Stimulated activated CD4-positive, alpha-beta T cell treated with anti-CD3 and anti-CD28 coated beads, Interleukin-4, amount 100 ng/mL, for 1 hour (primary cell): ENCODE measurements around the gene PLXNB2.
A peak's percentile ranks its signal among the peaks of the same experiment; 100 is the strongest.

Experiments used
- DNase-seq: peaks from one replicate; pipeline ENCODE4 v3.0.0-alpha.2; 2020

Gene PLXNB2

DNA sequence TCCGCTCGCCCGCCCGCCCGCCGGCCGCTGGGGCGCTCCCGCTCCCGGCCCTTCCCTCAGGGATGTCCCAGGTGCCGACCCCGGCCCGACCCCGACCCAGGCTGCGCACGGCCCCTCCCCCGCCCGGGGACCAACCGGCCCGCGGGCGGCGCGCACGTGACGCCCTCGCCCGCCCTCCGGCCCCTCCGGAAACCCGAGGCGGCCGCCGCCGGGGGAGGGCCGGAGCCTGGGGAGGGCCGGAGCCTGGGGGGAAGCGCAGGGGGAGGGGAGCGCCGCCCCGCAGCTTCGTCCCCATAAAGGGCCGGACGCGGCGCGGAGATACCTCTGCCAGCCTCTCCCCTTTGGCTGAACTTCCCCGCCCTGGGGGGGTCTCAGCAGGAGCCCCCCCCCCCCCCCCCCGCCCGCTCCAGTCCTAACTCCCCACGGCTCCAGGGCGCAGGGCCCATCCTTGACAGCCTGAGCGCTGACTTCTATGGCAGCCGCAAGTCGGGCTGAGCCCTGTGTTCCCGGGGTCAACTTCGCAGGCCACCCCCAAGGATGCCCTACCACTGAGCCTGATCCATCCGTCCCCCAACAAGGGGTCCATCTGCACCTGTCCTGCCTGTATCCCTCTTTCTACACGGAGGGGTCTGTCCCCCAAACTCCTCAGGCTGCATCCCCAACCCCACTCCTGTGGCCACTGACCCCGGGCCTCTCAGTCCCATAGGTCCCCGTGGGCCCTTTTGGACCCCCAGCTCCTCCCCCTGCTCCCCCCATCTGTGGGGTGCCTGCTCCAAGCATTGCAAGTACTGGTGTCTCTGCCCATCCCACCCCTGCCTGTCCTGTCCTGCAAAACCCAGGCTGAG, 45.6 kb downstream of the PLXNB2 start, which contains the start of gene MAPK12:
TSS of gene MAPK12 (minus strand) at position 69 of the 845 bp plus-strand sequence. CDS start 174 bp downstream, outside the sequence.
- DNase-seq, result no peak

DNA sequence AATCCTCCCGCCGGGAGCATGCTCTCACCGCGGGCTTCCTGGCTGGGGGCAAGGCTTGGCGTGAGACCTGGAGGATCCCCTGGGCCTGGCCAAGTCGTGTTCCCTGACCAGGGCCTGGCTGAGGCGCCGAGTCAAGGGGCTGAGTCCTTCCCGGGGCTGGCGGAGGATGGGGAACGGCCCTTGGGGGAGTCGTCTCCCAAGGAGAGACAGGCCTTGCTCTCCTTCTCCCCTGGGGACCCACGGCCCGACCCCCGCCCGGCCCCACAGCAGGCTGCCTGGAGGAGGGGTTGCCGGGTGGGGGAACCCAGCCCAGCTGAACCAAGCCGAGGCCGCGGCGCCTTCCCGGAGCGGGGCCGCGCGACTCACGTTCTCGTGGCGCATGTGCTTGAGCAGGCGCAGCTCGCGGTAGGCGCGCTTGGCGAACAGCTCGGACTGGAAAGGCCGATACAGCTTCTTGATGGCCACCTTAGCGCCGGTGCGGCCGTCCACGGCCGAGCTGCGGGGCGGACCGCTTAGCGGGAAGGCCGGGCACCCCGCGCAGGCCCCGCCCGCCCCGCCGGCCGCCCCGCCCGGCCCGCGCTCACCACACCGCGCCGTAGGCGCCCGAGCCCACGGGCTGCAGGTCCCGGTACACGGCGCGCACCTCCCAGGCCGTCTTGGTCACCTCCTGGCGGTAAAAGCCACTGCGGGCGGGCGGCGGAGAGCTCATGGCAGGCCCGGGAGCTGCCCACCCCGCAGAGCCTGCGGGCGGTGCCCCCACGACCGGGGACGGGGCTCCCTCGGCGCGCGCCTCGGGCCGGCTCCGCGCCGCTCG, 46.4 kb downstream of the PLXNB2 start:
- peak; percentile 40 for DNase-seq

DNA sequence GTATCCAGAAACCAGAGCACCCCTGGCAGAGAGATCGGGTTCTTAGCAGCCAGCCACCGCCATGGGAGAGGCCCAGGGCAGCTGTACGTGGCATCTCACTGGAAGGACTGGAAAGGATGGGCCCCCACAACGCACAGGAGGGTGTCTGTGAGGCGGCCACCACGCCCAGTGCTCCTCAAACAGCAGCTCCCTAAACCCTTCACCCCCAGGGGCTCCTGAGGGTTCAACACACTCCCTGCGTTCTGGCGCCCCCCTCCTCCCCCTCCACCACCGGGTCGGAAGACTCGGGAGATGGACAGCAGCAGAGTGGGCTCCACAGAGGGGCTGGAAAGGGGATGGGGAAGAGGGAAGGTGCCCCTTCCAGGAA, 47.0 kb downstream of the PLXNB2 start:
- no peak for DNase-seq

DNA sequence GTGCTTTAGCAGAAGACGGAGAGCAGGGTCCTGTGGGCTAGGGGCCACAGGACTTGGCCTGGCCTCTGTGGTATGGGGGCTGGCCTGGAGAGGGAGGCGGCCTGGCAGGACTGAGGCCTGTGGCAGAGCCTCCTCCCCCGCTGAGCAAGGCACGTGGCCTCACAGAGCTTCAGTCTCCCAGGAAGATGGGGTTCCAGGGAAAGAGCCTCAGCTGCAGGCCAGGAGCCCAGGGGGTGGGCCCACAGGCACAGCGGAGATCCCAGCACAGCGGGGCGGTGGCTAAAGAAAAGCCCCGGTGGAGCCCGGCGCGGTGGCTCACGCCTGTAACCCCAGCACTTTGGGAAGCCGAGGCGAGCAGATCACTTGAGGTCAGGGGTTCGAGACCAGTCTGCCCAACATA, 48.1 kb downstream of the PLXNB2 start:
- no peak for DNase-seq

DNA sequence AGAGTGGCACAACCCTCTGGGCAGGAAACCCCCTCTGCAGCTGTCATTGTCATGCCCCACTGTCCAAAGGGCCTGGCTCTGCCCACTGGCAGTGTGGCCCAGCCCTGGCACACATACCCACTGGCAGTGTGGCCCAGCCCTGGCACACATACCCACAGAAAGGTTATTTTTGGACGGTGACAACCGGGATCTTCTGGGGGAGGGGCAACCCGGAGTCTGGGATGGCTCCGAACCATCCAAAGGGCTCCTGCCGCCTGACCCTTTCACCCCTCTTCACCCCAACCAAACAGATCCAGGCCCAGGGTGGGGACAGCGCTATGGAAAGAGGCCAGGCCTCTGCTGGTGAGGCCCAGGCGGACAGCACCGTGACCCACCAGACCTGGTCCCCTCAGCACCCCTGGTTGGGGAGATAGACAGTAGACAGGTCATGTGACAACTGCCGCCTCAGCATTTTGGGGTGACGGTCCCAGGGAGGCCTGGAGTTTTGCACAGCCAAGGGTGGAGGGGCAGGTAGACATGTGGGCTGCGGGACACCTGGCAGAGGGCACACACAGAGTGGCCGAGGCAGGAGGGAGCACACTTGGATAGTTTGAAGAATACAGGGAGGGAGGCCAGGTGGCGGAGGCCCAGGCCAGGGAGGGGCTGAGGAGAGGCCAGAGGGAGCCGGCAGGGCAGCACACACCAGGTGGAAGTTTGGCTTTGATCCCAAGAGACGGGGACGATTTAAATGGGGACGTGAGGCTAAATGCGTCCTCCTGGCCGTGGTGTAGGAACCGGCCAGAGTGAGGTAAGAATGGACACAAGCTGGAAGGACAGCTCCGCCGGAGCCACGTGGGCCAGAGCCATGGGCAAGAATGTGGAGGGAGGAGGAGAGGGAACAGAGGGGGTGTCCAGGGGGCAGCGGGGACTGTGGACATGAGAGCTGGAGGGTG, 48.8 kb downstream of the PLXNB2 start:
- DNase-seq, result no peak

DNA sequence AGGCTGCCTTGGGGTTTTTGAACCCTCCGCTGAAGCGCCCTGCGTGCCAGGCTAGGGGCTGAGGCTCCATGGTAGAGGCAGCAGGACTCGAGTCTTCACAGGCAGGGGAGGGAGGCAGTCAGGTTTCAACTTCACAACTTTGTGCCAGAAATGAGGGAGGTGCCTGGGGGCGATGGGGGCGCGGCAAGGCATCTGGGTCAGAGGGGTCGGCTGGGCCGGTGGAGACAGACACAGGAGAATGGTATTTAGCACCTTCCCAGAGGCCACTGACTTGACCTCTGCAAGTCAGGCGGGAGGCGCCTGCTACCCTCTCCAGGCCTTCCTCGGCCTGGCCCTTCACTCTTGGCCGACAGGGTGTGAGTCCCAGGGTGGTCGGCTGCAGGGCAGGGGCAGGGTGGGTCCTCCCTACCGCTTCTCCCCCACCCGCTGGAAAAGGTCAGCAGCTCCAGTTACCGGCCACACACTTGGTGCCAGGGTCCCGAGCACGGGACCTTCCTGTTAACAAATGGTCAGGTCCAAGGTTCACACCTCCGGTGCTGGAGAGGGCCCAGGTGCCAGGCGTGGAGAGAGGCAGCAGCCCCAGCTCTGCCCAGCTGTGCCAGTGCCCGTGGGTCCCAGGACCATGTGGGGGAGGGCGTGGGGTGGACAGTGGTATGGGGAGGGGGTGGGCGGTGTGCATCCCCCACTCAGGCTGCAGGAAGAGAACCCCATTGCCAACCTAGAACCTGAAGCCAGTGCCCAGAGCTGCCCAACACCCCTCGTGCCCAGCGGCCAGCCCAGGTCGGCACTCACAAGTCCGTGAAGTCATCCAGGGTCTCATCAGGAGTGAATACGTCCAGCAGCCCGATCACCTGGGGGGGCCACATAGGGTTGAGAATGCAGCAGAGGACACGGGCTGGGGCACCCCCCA, 49.7 kb downstream of the PLXNB2 start:
- no peak for DNase-seq

DNA sequence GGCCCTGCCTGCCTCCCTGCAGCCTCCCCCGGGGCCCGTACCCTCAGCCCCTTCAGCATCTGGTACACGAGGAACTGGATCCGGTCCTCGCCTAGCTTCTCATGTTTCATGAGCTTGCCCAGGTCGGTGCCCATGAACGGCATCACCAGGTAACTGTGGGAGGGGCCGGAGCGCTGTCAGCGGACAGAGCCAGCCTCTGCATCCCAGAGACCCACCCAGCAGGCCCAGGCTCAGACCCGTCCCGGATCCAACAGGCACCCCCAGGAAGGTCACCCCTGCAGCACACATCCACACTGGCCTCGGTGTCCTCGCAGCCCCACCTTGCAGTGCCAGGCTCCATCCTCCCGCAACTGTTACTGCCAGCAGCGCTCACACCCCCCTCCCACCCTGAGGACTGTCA, 50.4 kb downstream of the PLXNB2 start:
- no peak for DNase-seq

DNA sequence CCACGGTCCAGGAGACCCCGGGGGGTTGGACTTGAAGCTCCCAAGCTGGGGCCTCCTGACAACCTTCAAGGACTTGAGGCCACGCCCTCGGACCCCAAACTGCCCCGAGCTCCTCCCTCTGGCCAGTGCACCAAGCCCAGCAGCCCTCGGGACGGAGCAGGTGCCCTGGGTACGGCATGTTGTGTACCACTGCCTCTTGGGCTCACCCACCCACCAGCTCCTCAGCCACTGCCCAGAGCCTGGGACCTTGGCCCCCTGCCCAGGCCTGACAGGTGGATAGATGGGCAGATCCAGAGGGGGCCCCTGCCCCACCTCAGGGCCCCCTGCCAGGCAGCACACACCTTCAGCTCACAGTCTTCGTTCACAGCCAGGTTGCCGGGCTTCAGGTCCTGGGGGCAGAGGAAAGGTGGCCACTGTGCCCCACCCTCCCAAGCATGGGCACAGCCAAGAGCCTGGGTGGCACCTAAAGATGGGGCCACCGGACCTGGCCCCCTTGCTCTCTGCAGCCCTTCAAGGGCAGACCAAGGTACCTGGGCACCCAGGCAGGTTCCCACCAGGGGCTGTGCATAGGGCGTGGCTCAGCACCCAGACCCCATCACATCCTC, 51.1 kb downstream of the PLXNB2 start:
- DNase-seq, result no peak

DNA sequence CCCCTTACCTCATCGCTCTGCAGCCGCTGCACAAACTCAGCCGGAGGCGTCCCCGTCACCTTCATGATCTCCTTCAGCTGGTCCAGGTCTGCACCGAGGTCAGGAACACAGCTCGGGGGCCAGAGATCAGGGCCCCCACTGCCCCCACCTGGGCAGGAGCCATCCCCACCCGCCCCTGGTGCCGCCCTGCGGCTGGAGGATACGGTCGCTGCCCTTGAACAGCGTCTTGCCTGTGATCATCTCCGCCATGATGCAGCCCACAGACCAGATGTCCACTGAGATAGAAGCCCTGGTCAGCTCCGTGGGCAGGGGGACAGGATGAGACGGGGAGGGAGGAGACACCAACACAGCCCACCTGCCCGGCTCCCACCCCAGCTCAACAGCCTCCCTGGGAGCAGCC, 51.8 kb downstream of the PLXNB2 start:
- DNase-seq, result no peak

DNA sequence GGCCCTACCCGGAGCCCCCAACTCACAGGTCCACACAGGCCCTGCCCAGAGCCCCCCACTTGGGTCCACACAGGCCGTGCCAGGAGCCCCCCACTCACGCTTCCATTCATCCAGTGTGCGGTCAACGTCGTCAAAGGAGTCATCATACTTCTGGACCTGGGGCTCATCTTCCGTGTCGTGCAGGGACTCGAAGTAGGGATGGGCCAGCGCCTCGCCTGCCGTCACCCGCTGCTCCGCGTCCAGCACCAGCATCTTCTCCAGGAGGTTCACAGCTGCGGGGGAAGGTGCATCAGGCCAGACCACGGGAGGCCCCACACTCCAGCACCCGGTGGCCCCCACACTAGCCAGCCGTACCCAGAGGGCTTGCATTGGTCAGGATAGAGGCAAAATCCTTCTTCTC, 52.3 kb downstream of the PLXNB2 start:
- DNase-seq, result no peak

DNA sequence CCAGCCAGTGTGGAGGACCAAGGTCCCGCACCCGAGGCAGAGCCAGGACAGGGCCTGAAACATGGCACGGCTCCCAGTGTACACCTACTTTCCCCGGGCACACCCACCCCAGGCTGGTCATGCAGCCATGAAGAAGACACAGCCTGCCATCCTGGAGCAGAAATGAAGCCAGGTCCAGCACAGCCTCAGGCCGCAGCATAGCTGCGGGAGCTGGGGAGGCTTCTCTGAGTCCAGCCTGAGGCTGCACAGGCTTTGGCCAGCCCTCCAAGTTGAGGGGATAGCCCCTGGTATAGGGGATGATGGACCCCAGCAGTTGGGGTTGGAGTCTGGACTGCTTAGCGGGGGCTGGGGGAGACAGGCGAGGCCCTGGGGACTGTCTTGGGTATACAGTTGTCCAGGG, 53.5 kb downstream of the PLXNB2 start:
- DNase-seq, result no peak

DNA sequence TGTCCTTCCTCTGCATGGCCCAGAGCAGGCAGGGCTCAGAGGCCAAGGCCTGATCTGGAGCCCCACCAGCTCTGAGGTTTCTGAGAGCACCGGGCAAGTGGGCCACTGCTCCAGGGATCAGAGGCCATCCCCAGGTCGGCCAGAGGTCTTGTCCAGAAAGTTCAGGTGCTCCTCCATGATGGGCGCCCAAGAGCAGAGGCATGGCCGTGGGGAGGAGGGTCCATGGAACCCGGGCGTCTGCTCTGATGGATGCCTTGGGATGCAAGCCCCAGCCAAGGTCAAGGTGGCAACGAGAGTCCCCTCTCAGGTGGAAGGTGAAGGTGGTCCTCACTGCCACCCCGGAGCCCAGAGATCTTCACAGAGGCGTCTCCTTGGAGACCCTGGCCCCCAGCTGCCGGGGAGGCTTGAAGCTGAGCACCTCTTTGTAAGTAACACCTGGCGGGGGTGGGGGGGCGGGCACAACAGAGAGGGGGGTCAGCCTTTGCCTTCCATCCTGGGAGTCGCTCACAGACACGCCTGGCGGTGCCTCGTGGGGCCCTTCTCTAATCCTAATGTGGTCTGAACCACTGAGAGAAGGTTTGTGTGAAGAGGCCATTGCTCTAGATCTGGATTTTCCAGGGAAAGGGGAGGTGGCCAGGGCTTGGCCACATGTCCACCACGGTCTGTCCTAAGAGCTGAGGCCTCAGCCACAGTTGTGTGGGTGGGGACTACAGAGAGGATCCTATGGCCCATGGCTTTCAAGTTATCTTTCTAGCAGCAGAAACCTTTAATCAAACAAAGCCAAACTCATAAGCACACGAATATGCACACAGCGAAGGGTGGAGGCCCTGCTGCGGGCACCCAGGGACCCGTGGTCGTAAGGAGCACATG, 54.2 kb downstream of the PLXNB2 start:
- DNase-seq, result no peak

DNA sequence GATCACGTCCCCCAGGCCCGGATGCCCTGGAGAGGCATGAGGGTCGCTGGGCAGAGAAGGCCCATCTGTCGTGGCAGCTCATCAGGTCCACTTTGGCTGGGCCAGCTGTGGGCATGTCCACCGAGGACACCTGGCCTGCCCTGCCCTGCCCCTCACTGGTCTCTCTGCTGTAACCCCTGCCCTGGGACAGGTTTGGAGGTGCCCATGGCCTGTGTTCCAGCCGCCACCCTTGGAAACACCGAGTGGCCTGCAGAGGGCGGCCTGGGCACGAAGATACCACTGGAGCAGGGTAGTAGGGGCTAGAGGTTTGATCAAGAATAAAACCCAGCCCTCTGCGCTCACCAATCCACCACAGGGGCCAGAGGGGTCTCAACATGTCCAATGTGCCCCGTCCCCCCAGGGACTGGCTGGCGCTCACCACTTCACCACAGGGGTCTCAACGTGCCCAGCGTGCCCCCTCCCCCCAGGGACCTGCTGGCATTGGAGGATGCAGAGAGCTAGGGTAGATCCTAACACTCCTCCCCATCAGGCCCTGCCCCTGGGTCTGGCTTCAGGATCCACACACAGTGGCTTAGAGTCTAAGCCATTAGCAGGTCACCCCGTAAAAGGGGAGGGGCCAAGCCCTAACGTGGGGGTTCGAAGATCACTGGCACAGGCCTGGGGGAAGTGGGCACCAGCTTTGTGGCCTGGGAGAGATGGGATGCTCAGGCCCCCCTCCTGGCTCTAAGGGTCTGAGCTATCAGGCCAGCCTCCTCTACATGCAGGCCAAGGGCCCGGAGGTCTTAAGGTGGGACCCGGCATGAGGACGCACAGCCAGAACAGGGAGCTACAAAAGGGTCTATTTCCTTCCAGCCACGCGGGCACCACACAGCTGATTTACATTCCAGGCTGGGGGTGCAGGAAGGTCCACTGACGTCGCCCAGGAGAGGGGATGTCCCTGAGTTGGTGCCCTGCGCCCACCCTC, 55.1 kb downstream of the PLXNB2 start:
- peak; percentile 74 for DNase-seq

DNA sequence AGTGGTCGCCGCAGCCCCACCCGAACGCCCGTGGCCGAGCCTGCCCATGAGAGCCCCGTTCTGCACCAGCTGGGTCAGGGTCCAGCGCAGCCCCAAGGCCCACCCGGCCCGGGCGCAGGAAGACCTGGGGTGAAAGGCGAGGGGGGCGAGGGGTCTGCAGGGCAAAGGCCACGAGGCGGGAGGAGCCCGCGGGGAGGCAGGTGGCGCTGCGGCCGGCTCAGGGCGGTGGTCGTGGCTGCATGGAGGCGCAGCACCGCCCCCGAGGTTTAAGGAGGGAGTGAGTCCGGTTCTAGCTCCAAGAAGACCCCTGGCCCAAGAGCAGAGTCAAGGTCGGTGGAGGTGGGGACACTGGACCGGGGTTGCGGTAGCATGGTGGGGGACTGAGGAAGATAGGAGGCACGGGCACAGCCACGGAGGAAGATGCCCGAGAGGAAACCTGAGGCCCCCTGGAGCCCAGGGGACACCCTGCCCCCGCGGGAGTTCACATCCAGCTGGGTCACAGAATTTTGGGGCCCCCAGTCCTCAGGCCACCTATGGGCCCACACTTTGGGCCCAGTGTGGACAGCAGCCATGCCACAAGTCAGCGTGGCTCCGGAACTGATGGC, 55.9 kb downstream of the PLXNB2 start:
- DNase-seq, result no peak

DNA sequence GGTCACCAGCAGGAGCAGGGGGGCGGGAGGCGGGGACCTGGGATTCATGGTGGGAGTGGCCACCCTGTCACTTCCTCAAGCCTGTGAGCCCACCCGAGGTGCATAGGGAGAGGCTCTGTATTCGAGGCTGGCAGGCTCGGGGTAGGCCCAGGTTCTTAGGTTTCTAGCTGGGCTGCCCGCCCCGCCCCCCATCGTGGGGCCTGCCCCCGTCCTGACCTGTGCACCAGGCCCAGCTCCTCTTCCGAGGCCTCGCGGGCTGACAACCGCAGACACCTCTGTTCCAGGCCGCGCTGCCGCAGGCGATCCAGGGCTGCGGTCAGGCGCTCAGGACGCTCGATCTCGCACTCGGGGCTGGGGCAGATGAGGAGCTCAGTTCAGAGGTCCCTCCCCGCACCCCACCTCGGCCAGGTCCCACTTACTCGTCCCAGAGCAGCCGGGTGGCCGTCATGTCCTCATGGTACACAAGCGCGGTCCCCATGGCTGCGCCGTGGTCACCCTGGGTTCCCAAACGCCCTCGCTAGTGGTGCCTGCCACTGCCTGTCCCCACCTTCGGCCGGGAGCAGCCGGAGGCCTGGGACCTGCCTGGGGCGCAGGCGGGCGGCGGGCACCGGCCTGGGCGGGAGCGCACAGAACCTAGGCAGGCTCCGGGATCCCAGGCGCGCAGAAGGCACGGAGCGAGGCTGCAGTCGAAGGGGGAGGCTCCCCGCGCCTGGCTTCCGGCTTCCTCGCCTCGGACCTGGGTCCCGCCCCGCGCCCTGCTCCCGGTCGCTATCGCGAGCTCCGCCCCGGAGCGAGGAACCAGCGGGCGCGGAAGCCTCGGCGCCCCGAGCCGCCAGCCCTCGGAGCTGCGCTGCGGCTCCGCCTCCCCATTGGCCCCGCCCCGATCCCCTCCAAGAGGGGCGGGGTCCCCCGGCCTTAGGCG, 56.6 kb downstream of the PLXNB2 start, which contains the start of gene HDAC10:
TSS of gene HDAC10 (minus strand) at position 711 of the 922 bp plus-strand sequence. CDS start at position 478, 233 bp downstream.
- peak; percentile 81 for DNase-seq

DNA sequence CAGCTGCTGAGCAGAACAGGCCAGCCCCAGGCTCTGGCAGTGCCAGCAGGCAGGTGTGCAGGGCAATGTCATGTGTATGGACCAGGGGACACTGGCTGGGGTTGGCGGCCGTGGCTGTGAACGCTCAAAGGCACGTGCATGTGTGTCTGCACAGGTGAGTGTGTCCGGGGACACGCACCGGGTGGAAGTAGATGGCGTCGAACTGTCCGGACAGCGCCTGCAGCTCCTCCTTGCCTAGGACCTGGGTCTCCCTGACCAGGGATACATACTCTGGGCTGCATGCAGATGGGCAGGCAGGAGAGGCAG, 57.2 kb downstream of the PLXNB2 start:
- no peak for DNase-seq
